AML-193 (cell line): ENCODE results near the gene WFIKKN2.
"Not testable (repeated sequence)": the region's sequence is repeated elsewhere in the genome, so short reads cannot be mapped to it uniquely, and the experiment has no call there.

Source experiments
- DNase-seq, 2 experiments: peaks; one replicate each; lab custom pipeline; 2025; lab: John Stamatoyannopoulos, UW

Gene WFIKKN2

DNA sequence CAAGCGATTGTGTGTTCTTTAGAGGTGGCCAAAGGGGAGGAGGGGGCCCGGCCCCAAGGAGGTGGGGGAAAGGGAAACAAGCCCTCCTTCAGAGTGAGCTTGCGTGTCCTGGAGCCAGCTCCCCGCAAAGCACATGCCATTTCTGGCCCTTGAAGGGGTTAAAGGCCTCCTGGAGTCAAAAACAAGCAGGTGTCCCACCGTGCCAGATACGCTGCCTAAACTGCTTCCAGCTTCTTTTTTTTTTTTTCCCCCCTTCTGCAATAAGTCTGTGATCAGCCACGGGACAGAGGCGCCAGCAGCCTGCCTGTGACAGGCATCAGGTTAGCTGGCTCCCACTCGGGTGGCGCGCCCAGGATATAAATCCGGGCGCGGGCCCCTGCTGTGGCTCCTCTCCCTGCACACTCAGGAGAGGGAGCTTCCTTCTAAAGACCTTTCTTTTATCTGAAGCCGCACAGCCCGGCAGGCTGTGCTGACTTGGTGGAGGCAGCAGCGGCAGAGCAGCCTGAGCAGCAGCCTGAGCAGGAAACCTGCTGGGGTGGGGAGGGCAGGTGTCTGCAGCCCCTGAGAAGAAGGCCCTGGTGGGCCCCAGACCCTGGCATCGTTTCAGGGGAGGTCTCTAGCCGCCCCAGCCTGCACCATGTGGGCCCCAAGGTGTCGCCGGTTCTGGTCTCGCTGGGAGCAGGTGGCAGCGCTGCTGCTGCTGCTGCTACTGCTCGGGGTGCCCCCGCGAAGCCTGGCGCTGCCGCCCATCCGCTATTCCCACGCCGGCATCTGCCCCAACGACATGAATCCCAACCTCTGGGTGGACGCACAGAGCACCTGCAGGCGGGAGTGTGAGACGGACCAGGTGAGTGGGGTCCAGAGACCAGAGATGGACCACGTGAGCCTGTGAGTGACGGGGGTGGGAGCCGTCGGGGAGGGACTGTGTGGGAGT is at the start of gene WFIKKN2:
Gene WFIKKN2 (plus strand): TSS at position 286 of the 934 bp plus-strand sequence. CDS start 352 bp downstream, at position 638.
- no peak for DNase-seq

DNA sequence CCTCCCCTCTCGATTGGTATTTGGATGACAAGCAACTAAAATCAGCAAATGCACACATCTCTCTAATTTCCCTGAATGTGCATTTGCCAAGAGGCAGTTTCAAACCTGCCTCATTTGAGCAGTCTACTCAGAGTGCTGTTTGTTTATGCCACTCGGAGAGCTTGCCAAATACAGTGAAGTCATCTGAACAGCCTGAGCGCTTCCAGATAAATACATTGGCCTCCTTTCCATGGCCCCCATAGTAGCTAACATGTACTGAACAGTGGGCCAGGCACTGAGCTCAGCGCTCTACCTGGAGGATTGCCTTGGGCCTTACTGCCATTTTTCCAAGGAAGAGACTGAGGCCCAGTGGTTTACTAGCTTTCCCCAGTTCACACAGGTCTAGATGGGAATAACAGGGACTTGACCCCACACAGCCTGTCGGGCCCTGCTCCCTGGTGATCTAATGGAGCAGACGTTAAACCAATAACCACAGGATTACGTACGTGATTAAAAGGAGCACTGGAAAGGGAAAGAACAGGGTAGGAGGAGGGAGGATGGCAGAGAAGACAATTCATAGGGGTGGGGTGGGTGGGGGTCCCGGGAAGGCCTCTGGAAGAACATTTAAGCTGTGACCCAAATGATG is 49.3 kb upstream of the WFIKKN2 start:
- no peak for DNase-seq

- no peak for DNase-seq
Observed at GRCh38 chr17:50787106-50787505, 48.3 kb upstream of the WFIKKN2 start.

GRCh38 chr17:50790618-50791017 is 44.8 kb upstream of the WFIKKN2 start:
- DNase-seq, result no peak

DNA sequence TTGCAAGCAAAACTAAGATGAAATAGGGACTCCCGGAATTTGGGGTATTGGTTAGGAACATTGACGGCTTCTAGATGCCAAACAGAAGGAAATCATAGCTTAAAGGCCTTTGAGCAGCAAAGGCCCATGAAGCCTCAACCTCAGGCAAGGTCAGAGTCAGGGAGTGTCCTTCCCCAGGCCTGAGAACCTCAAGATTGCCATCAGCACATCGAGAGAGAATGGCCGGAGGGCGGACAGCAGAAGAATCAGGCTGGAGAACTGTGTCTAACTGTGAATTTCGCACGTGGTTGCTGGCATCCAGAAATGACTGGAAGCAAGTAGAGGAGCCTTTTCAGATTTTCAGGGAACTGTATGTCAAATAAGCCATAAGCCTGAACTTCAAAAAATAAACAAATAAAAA is 43.3 kb upstream of the WFIKKN2 start:
- no peak for DNase-seq

GRCh38 chr17:50793007-50793406 is 42.4 kb upstream of the WFIKKN2 start:
- no peak for DNase-seq

- no peak for DNase-seq
Observed at GRCh38 chr17:50794361-50794760, 41.0 kb upstream of the WFIKKN2 start.

- DNase-seq, result no peak
Observed at GRCh38 chr17:50797135-50797810, 38.1 kb upstream of the WFIKKN2 start.

DNA sequence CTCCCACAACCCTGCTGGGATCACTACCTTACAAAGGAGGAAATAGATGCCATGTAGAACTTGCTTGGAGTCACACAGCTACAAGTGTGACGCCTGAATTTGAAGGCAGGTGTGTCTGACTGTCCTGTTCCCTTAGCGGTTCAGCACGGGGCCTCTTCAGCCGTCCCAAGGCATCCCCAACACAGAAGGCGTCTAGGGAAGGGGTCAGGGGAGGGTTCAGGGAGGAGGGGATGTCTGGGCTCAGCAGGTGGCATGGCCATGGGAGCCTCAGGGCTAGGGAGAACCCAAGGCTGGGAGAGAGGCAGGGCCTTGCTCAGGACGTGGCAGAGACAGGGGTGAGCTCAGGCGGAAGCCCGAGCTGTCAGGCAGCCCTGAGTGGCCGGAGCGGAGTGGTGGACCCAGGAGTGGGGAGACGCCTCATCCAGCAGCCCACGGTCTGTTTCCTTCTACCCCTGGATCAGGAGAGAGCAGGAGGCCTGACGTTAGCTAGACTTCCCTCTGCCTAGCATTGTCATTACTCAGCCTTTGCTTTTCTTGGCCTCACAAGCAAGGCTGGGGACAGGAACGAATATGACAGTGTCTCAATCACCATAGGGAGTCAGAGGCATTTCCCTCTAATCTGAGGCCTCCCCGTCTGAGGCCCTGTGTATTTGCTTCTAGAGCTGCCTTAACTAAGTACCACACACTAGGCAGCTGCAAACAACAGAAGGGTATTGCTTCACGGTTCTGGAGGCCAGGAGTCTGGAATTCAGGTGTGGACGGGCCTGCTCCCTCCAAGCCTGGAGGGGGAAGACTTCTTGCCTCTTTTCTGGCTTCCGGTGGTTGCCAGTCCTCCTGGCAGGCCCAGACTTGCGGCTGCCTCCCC is 36.7 kb upstream of the WFIKKN2 start:
- DNase-seq, result no peak

GRCh38 chr17:50799582-50799981 is 35.8 kb upstream of the WFIKKN2 start:
- DNase-seq, result no peak

DNA sequence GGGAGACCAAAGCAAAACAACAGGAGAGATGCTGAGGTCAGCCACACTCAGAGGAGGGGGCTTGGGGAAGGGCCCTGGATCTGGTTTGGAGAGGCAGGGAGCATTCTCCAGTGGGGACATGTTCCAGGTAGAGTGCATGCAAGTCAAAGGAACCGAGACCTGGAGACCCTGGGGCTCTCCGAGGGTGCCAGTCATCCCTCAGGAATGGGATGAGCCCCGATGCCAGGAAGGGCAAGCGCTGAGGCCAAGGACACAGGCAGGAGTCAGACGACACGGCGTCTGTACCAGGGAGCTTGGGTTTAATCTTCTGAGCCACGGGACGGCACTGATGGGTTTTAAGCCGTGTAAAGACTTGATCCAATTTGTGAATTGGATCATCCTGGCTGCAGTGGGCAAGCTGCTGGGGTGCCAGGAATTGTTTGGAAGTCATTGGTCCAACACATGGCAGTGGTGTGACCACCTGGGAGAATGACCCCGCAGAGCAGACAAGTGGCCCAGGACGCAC is 35.1 kb upstream of the WFIKKN2 start:
- no peak for DNase-seq

- DNase-seq, result no peak
Observed at GRCh38 chr17:50802609-50803571, 32.5 kb upstream of the WFIKKN2 start.

DNA sequence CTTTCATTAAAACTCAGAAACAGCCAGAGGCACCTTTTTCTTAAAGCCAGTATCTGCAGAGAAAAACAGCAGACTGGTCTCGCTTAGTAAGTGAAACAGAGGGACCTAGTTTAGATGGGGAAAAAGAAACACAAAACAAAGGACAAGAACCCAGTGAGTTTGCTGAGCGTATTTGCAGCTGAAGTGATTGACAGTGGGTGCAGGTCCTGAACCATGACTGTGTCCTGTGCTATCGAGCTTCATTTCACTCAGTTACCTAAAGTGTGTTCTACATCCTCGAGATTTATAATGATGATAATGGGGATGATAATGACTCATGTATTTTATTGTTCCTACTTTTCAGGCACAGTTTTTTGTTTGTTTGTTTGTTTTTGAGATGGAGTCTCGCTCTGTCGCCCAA is 31.7 kb upstream of the WFIKKN2 start:
- DNase-seq, result no peak

- not testable (repeated sequence) for DNase-seq
Observed at GRCh38 chr17:50804749-50805475, 30.5 kb upstream of the WFIKKN2 start.

DNA sequence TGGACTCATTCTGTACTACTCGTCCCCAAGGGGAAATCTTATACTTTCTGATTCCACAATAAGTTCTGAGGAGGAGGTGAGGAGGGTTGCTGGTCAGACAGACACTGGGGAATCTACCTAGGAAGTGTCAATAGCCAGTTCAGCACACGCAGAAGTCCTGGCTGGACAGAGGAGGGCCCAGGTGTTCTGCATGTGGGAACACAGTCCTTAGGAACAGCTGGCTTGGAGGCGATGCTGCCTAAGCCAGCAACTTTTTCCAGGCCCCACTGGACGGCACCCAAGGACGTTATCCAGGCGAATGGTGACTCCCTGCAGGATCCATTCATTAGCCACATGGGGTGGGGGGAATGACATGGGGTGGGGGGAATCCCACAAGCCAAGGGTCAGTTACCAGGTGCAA is 29.9 kb upstream of the WFIKKN2 start:
- no peak for DNase-seq

DNA sequence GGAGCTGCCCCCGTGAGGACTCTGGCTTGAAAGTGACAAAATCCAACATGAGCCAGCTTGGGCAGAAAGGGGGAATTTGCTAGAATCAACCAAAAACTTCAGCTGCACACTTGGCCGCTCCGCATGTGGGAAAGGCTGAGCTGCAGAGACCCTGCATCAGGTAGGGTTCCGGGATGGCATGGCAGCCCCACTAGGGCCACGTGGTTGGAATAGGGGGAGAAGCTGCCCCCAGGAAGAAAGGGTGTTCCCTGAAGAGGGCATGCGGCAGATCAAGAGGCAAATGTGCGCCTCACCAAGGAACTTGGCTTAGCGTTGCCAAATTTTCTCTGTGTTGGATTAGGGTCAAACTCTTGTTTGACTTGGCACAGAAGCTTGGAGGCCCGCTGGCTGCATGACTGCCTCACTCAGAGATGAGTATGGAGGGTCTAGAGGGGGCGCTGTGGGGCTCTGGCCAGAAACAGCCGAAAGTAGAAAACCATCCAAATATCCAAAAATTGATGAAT is 29.2 kb upstream of the WFIKKN2 start:
- DNase-seq, result no peak

DNA sequence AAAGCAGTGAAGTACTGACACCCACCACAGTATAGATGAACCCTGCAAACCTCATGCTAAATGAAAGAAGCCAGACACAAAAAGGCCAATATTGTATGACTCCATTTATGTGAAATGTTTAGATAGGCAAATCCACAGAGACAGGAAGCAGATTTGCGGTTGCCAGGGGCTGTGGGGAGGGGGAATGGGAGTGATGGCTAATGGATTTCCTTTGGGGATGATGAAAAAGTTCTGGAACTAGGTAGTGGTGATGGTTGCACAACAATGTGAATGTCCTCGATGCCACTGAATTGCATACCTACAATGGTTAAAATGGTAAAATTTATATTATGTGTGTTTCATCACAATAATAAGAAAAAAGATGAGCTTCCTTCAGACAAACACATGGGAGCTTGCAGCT is 28.4 kb upstream of the WFIKKN2 start:
- DNase-seq, result no peak

- DNase-seq, result no peak
Observed at GRCh38 chr17:50807675-50808074, 27.7 kb upstream of the WFIKKN2 start.

DNA sequence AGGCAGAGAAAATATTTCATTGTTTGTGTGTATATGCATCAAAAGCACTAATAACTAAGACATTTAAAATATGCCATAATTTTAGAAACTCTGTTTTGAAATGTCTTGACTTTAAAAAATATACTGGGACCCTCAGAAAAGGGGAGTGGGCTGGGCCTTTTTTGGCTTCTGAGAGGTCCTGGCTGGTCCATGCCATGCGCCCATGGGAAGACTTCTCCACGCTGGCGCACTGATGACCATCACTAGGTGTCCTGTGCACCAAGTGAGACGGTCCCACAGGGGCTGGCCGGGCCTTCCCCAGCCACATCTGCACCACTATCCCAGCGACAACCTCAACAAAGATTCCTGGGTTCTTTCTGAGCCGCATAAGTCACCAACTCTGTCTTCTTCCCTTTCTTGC is 27.0 kb upstream of the WFIKKN2 start:
- no peak for DNase-seq

GRCh38 chr17:50808888-50809287 is 26.5 kb upstream of the WFIKKN2 start:
- DNase-seq, result no peak
